Osteocyte (in vitro differentiated cells): ENCODE results near the gene TMOD4. TPM values are rescaled to one million over a fixed set of nuclear protein-coding genes. Genes with fewer than 3 reads are reported as not detected.
"Not testable (repeated sequence)": the region's sequence is repeated elsewhere in the genome, so short reads cannot be mapped to it uniquely, and the experiment has no call there.

Experiments
- DNase-seq: peaks from one replicate; pipeline ENCODE4 v3.0.0; 2021; ENCODE audit warnings: mixed read lengths; ENCODE audit not compliant: unreplicated experiment; ENCODE audit errors: extremely low spot score
- H3K27ac Mint-ChIP-seq: one replicate; pipeline ENCODE4 v1.8.0; 2021; ENCODE audit warnings: mild to moderate bottlenecking, mixed read lengths; ENCODE audit not compliant: unreplicated experiment
- H3K27me3 Mint-ChIP-seq: one replicate; pipeline ENCODE4 v1.8.0; 2021; ENCODE audit warnings: mixed read lengths; ENCODE audit not compliant: unreplicated experiment
- H3K36me3 Mint-ChIP-seq: one replicate; pipeline ENCODE4 v1.8.0; 2021; ENCODE audit warnings: mixed read lengths; ENCODE audit not compliant: unreplicated experiment
- H3K4me1 Mint-ChIP-seq: one replicate; pipeline ENCODE4 v1.8.0; 2021; ENCODE audit warnings: mixed read lengths; ENCODE audit not compliant: unreplicated experiment
- H3K4me3 Mint-ChIP-seq: one replicate; pipeline ENCODE4 v1.8.0; 2021; ENCODE audit warnings: mild to moderate bottlenecking, moderate library complexity, mixed read lengths; ENCODE audit not compliant: unreplicated experiment
- H3K9me3 Mint-ChIP-seq: one replicate; pipeline ENCODE4 v1.8.0; 2021; ENCODE audit warnings: mixed read lengths; ENCODE audit not compliant: unreplicated experiment
- total RNA-seq: library from RNA; stranded (reverse); gene quantifications from 2 replicates; pipeline ENCODE4 v1.2.1, GENCODE V29; 2021
- TF ChIP-seq, protein P1 (sequence below): fragments of 200-600 bp; sonication (generic); IDR thresholded peaks from 2 replicates; pipeline ENCODE4 v1.5.0; 2021; ENCODE audit warnings: antibody characterized with exemption, mild to moderate bottlenecking, moderate library complexity

Gene TMOD4
- total RNA-seq, 1 donor from 2014 or later, result not detected

DNA sequence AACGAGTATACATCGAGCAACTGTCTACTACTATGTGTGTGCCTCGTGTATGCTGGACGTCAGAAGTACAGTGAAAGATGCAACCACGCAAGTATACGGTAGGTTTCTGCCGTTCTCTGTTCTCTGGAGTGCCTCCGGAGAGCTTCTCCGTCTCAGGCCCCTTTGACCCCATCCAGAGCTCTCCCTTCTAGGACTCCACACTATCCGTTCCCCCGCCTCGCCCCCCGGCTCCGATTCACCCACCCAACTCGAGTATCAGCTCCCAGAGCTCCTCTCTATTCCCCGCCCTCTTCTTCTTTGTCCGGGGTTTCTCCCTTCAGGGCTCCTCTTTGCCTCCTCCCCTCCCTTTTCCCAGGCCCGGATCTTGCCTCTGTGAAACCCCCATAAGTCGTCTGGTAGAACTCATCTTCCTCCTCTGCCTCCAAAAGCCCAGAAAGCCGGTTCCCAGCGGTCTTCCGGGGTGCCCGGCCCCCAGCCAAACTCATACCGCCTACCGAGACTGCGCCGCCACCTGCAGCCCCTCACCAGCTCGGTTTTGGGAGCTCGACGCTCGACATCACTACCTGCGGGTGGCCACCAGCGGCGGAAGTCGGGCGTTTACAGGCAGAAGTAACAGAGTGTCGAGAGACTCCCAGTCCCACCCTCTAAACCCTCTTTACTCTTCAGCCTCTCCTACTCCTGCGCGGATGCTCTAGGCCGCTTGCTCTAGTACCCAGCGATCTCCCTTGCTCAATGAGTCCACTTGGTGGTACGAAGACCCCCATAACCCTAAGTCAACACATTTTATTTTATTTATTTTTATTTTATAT lies 14.1 kb upstream of the TMOD4 start, which contains the start of gene VPS72:
Gene VPS72, minus strand, starts transcription at position 561 of the 809 bp plus-strand sequence. Its CDS starts 76 bp downstream, at position 485.
- DNase-seq, result peak; percentile 93
- TF ChIP-seq, protein P1, sequence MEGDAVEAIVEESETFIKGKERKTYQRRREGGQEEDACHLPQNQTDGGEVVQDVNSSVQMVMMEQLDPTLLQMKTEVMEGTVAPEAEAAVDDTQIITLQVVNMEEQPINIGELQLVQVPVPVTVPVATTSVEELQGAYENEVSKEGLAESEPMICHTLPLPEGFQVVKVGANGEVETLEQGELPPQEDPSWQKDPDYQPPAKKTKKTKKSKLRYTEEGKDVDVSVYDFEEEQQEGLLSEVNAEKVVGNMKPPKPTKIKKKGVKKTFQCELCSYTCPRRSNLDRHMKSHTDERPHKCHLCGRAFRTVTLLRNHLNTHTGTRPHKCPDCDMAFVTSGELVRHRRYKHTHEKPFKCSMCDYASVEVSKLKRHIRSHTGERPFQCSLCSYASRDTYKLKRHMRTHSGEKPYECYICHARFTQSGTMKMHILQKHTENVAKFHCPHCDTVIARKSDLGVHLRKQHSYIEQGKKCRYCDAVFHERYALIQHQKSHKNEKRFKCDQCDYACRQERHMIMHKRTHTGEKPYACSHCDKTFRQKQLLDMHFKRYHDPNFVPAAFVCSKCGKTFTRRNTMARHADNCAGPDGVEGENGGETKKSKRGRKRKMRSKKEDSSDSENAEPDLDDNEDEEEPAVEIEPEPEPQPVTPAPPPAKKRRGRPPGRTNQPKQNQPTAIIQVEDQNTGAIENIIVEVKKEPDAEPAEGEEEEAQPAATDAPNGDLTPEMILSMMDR, result no peak
- H3K9me3 Mint-ChIP-seq, result no peaks in the 10 kb centered on the region
- peaks cover 19% of the 10 kb centered on the region for H3K4me1 Mint-ChIP-seq
- H3K27ac Mint-ChIP-seq, result peak within 1 kb of the TSS; percentile 98
- no peaks in the 10 kb centered on the region for H3K27me3 Mint-ChIP-seq
- H3K4me3 Mint-ChIP-seq, result peak within 1 kb of the TSS; percentile 96
- H3K36me3 Mint-ChIP-seq, result peaks cover 9% of the 10 kb centered on the region

DNA sequence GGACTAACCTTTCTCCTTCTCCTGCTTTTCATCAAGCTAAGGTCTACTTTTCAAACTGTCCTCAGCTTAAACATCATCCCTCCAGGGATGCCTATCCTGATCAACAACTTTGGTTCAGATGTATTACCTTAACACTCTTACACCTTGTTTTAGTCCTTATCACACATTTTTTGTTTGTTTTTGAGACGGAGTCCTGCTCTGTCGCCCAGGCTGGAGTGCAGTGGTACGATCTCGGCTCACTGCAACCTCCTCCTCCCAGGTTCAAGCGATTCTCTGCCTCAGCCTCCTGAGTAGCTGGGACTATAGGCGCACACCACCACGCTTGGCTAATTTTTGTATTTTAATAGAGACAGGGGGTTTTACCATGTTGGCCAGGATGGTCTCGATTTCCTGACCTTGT lies 12.9 kb upstream of the TMOD4 start:
- Mint-ChIP-seq H3K27ac (peak overlapping the region; percentile 98), H3K4me3 (peak overlapping the region; percentile 96), H3K4me1 (peaks cover 18% of the 10 kb centered on the region), H3K36me3 (peaks cover 17% of the 10 kb centered on the region)
- not testable (repeated sequence) for H3K9me3 Mint-ChIP-seq, H3K27me3 Mint-ChIP-seq, DNase-seq

DNA sequence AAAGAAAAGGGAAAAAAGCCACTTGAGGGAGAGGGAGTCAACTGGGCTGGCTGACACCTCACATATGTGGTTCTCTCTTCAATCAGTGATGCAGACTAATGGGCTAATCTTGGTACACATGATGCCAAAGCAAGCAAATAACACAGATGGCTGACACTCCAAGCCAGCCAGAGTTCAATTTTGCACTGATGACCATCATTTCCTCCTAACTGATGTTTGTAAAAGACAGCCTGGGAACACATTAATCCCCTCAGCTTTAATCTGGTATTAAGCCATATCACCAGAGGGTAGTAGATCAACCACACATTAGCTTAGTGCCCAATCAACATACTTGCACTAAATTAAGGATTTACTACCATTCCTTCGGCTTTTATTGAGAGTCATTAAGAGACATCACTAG lies 11.4 kb upstream of the TMOD4 start:
- Mint-ChIP-seq H3K4me1 (peaks cover 18% of the 10 kb centered on the region), H3K9me3 (no peaks in the 10 kb centered on the region), H3K27me3 (no peaks in the 10 kb centered on the region), H3K36me3 (peaks cover 27% of the 10 kb centered on the region), H3K4me3 (no peak overlapping the region), H3K27ac (no peak overlapping the region)
- TF ChIP-seq, protein P1, result no peak
- no peak for DNase-seq

DNA sequence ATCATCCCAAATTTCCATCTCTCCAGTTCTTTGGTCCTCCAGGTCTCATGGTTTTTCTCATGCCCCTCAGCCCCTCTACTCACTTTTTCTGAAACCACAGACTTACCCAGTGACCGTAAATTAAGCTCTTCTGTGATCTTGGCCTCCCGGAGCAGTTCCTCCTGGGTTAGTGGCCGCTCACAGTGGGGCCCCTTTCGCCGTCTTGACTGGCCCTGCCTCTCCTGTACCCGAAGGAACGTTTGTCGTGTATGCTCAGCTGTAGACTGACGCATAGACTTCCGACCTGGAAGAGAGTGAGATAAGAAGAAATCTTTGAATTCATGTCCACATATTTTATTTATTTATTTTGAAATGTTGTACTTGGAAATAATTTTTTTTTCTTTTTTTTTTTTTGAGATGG lies 8.4 kb upstream of the TMOD4 start:
- no peak overlapping the region for H3K27ac Mint-ChIP-seq
- H3K27me3 Mint-ChIP-seq, result no peaks in the 10 kb centered on the region
- peaks cover 13% of the 10 kb centered on the region for H3K4me1 Mint-ChIP-seq
- no peak overlapping the region for H3K4me3 Mint-ChIP-seq
- H3K36me3 Mint-ChIP-seq, result peaks cover 45% of the 10 kb centered on the region
- TF ChIP-seq, protein P1, result no peak
- DNase-seq, result no peak
- no peaks in the 10 kb centered on the region for H3K9me3 Mint-ChIP-seq

DNA sequence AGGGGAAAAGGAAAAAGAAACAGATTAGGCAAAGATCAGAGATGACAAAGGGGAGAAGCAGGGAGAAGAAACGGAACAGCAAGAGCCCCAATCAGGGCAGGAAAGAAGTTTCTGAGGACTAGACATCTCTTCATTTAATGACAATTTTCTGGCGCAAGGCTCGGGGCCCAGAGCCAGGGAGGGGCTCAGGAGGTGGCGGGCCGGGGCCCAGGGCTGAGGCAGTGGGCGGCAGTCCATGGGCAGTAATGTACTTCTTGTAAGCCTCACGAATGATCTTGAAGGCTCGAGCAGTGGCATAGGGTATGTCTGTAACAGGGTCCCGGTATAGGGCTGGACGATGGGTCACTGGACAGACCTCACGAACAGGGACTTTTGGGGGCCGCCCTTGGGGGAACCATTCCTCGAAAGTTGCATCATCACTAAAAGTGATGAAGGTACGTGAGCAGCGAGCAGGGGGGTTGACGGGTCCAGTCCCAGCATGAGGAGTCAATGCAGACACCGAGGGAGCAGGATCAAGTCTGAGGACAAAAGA lies 799 bp upstream of the TMOD4 start:
- TF ChIP-seq, protein P1, result no peak
- DNase-seq, result no peak
- Mint-ChIP-seq H3K36me3 (peaks cover 42% of the 10 kb centered on the region), H3K4me3 (no peak overlapping the region), H3K27ac (no peak overlapping the region), H3K4me1 (no peaks in the 10 kb centered on the region), H3K9me3 (no peaks in the 10 kb centered on the region), H3K27me3 (no peaks in the 10 kb centered on the region)
